Effector memory CD4-positive, alpha-beta T cell (primary cell): ENCODE measurements around the gene CGB3.
"Not testable (repeated sequence)": the region's sequence is repeated elsewhere in the genome, so short reads cannot be mapped to it uniquely, and the experiment has no call there.

Experiments used
- DNase-seq, 3 donors: peaks; one replicate each; pipeline ENCODE4 v3.0.0-alpha.2; 2020
- H3K27ac ChIP-seq: 2 replicates; pipeline ENCODE4 v1.7.0; 2013; ENCODE audit warnings: mild to moderate bottlenecking, low read length, moderate library complexity; ENCODE audit not compliant: insufficient read depth, poor library complexity, severe bottlenecking
- H3K27me3 ChIP-seq: replicated peaks from 2 replicates; pipeline ENCODE4 v1.7.0; 2013; ENCODE audit warnings: mild to moderate bottlenecking, low read length; ENCODE audit not compliant: insufficient read depth, control insufficient read depth, poor library complexity, severe bottlenecking
- H3K36me3 ChIP-seq: 2 replicates; pipeline ENCODE4 v1.7.0; 2013; ENCODE audit warnings: mild to moderate bottlenecking, low read length, moderate library complexity; ENCODE audit not compliant: control insufficient read depth, insufficient read depth
- H3K4me1 ChIP-seq: 2 replicates; pipeline ENCODE4 v1.7.0; 2013; ENCODE audit warnings: low read length, mild to moderate bottlenecking; ENCODE audit not compliant: control insufficient read depth, insufficient read depth, poor library complexity, severe bottlenecking
- H3K4me3 ChIP-seq: 2 replicates; pipeline ENCODE4 v1.7.0; 2013; ENCODE audit warnings: low read length, low read depth, mild to moderate bottlenecking; ENCODE audit not compliant: insufficient read depth, poor library complexity, severe bottlenecking
- H3K9me3 ChIP-seq: 2 replicates; pipeline ENCODE4 v1.7.0; 2013; ENCODE audit warnings: mild to moderate bottlenecking, low read length, moderate library complexity; ENCODE audit not compliant: control insufficient read depth

The CGB3 gene

DNA sequence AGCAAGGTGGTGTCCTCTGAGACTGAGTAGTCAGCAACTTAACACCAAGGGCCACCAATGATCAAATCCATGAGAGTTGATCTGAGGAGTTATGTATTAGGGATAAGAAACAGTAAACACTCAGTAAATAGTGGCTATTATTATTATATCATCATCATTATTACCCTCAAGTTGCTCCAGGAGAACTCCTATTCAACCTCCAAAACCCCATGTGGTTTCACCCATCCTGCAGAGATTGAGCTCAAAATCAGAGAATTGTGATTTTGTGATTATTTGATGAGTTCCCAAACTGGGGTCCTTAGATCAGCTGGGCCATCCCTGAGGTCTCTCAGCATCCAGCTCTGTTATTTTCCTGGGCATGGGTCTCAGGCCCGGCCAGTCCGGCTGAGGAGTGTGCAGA lies 36.9 kb upstream of the CGB3 start:
- Histone ChIP-seq H3K27me3 (peaks cover 28% of the 10 kb centered on the region), H3K4me1 (peaks cover 21% of the 10 kb centered on the region), H3K9me3 (no peaks in the 10 kb centered on the region), H3K27ac (no peak overlapping the region), H3K36me3 (no peaks in the 10 kb centered on the region), H3K4me3 (no peak overlapping the region)
- no peak for DNase-seq

DNA sequence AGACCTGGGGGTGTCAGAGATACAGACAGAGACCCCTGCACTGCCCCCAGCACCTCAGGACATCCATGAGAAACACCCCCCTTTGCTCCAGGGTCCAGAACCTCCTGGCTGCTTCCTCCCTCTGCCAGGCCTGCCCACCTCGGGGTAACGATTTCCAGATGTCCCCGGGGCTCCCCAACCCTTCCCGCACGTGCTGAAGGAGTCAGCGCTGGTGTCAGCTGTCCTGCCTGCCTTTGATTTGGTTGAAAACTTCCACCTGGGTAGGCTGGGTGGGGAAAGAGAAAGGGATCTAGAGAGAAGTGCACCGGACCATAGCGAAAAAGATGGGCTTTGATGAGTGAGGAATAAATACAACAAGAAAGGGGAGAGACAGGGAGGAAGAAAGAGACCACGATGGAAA lies 34.9 kb upstream of the CGB3 start:
- Histone ChIP-seq H3K4me1 (peaks cover 24% of the 10 kb centered on the region), H3K9me3 (no peaks in the 10 kb centered on the region), H3K36me3 (no peaks in the 10 kb centered on the region), H3K4me3 (no peak overlapping the region), H3K27ac (no peak overlapping the region), H3K27me3 (peaks cover 15% of the 10 kb centered on the region)
- DNase-seq: no peak

- H3K27ac ChIP-seq: no peak overlapping the region
- no peaks in the 10 kb centered on the region for H3K36me3 ChIP-seq
- H3K4me3 ChIP-seq: no peak overlapping the region
- H3K9me3 ChIP-seq: no peaks in the 10 kb centered on the region
- no peak for DNase-seq
- peaks cover 10% of the 10 kb centered on the region for H3K27me3 ChIP-seq
- peaks cover 24% of the 10 kb centered on the region for H3K4me1 ChIP-seq
Observed at GRCh38 chr19:49058562-49058961, 34.4 kb upstream of the CGB3 start.

DNA sequence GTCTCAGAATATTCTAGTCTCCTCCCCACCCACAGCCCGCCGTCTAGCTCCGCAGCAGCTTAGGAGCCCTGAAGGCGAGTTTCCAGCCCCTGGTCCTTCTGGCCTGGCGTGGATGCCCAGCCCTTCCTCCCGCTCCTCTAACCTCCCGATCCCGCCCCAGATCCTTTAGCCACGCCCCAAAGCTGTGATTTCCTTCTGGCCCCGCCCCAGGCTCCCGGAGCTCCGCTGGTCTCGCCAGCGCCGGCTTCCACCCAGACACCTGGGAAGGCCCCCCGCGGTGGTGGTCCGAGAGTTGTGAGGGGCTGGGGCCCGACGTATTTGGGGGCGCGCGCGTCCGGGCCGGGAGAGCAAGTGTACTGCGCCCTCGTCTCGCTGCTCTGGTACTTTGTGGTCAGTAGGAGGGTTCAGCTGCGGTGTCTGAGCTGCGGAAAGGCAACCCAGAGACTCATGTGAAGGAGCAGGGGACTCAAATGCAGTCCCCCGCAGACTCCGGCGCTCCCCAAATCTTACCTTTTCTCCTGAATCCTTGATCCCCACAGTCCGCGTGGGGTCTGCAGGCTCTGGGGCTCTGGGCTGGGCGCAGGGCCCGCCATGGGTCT lies 33.6 kb upstream of the CGB3 start, which contains the start of gene CGB7:
CGB7 (minus strand) TSS at position 114 of the 599 bp plus-strand sequence. CDS start 2,374 bp downstream, outside the sequence.
- peaks cover 10% of the 10 kb centered on the region for H3K27me3 ChIP-seq
- H3K4me3 ChIP-seq: peak within 1 kb of the TSS; percentile 73
- no peaks in the 10 kb centered on the region for H3K9me3 ChIP-seq
- H3K27ac ChIP-seq: no peak within 1 kb of the TSS
- no peaks in the 10 kb centered on the region for H3K36me3 ChIP-seq
- peak in 2 of 3 donors; percentile 21 to 36 for DNase-seq
- peaks cover 24% of the 10 kb centered on the region for H3K4me1 ChIP-seq

DNA sequence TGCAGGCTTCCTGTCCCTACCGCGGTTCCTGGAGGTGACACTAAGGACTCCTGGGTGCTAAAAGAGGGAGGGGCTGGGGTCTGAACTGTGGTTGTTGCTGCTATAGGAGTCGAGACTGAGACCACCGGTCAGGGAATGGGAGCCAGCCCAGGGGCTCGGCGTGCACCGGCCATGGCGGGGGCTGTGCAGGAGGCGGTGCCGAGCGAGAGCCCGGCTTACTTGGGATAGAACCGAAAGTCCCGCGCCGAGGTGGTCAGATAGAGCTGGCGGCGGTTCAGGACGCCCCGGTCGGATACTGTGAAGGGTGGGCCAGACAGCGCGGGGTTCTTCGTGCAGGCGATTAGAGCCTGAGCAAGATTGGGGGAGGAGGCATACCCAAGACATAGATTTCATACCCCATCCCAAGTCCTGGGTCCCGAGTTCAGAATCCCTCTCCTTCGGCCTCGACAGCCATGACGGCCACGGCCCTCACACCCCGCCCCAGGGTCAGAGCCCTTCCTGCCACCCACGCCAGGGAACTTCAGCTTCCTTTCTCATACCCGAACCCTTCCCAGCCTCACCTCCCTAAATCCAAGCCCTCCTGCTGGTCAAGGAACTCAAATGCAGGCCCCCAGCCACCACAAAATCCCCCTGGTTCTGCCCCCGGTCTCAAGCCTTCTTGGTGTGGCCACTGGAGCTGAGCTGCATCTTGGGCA lies 32.9 kb upstream of the CGB3 start:
- DNase-seq, H3K36me3 ChIP-seq, H3K9me3 ChIP-seq, H3K27me3 ChIP-seq, H3K27ac ChIP-seq: not testable (repeated sequence)
- Histone ChIP-seq H3K4me3 (peak overlapping the region; percentile 73), H3K4me1 (peaks cover 24% of the 10 kb centered on the region)

GRCh38 chr19:49056101-49056901 lies 32.2 kb upstream of the CGB3 start:
- Histone ChIP-seq H3K4me3 (peak overlapping the region; percentile 73), H3K9me3 (no peaks in the 10 kb centered on the region), H3K27ac (no peak overlapping the region), H3K36me3 (no peaks in the 10 kb centered on the region), H3K4me1 (peaks cover 24% of the 10 kb centered on the region), H3K27me3 (peaks cover 10% of the 10 kb centered on the region)
- peak in 1 of 3 donors; percentile 45 for DNase-seq

GRCh38 chr19:49050376-49051033 lies 26.4 kb upstream of the CGB3 start:
- H3K27me3 ChIP-seq, H3K9me3 ChIP-seq, H3K36me3 ChIP-seq, DNase-seq, H3K4me3 ChIP-seq, H3K4me1 ChIP-seq, H3K27ac ChIP-seq: not testable (repeated sequence)

DNA sequence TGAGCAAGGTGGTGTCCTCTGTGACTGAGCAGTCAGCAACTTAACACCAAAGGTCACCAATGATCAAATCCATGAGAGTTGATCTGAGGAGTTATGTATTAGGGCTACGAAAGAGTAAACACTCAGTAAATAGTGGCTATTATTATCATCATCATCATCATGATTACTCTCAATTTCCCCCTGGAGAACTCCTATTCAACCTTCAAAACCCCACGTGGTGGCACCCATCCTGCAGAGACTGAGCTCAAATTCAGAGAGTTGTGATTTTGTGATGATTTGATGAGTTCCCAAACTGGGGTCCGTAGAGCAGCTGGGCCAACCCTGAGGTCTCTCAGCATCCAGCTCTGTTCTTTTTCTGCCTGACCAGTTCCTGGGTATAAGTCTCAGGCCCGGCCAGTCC lies 25.7 kb upstream of the CGB3 start:
- H3K4me1 ChIP-seq, H3K36me3 ChIP-seq, DNase-seq, H3K4me3 ChIP-seq, H3K27me3 ChIP-seq, H3K9me3 ChIP-seq, H3K27ac ChIP-seq: not testable (repeated sequence)

GRCh38 chr19:49049011-49049410 lies 24.9 kb upstream of the CGB3 start, which contains the start of gene CGB8:
Gene CGB8, minus strand, starts transcription at chr19:49049111. Its CDS starts 372 bp downstream, at chr19:49048739.
- not testable (repeated sequence) for DNase-seq, H3K36me3 ChIP-seq, H3K9me3 ChIP-seq, H3K4me3 ChIP-seq, H3K27me3 ChIP-seq, H3K4me1 ChIP-seq, H3K27ac ChIP-seq
